Esophagus squamous epithelium (tissue), 4 donors: Measurements from ENCODE around the gene FYN.

ENCODE experiments used
- POLR2A ChIP-seq, 4 donors: fragments of 450-650 bp; IDR thresholded peaks; one replicate each; pipeline ENCODE4 v1.6.1; 2017; ENCODE audit warnings: antibody characterized with exemption in 4 of 4, mild to moderate bottlenecking in 4 of 4, moderate library complexity in 3 of 4
- TF ChIP-seq, protein P1 (sequence below), 6 experiments: fragments of 450-650 bp in 4 of 6; fragments of 200-600 bp in 2 of 6; sonication (generic) in 2 of 6; IDR thresholded peaks; one replicate each; pipeline ENCODE4 v1.5.1; 2016 to 2019; ENCODE audit warnings: antibody characterized with exemption in 6 of 6, mild to moderate bottlenecking in 4 of 6, moderate library complexity in 4 of 6

DNA sequence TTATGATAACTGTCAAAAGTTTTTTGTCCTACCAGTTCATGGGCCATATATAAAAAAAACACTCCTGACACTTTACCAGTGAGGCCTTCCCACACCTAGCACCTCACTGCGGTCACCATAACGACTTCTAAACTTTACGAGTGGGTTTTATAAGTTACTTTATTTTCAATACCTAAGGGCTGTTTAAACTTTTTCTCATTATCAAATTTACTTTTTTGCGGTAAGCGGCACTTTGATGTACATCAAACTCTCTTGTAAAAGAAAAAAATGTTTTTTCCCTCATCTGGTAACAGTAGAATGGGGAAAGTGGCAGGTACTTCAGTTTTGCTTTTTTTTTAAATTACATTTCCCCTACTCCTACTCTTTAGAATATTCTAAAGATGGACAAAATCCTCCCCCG, 36.2 kb downstream of the FYN start:
- no peak for TF ChIP-seq POLR2A (IDR thresholded peaks at IDR 0.05)
- TF ChIP-seq, protein P1, sequence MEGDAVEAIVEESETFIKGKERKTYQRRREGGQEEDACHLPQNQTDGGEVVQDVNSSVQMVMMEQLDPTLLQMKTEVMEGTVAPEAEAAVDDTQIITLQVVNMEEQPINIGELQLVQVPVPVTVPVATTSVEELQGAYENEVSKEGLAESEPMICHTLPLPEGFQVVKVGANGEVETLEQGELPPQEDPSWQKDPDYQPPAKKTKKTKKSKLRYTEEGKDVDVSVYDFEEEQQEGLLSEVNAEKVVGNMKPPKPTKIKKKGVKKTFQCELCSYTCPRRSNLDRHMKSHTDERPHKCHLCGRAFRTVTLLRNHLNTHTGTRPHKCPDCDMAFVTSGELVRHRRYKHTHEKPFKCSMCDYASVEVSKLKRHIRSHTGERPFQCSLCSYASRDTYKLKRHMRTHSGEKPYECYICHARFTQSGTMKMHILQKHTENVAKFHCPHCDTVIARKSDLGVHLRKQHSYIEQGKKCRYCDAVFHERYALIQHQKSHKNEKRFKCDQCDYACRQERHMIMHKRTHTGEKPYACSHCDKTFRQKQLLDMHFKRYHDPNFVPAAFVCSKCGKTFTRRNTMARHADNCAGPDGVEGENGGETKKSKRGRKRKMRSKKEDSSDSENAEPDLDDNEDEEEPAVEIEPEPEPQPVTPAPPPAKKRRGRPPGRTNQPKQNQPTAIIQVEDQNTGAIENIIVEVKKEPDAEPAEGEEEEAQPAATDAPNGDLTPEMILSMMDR (IDR thresholded peaks at IDR 0.05): no peak
